ENCODE results near the gene PLBD2. TPM values are rescaled to one million over a fixed set of nuclear protein-coding genes. Genes with fewer than 3 reads are reported as not detected.

Gene PLBD2
- total RNA-seq, 1 donor from 2014 or later = 14.1 TPM

DNA sequence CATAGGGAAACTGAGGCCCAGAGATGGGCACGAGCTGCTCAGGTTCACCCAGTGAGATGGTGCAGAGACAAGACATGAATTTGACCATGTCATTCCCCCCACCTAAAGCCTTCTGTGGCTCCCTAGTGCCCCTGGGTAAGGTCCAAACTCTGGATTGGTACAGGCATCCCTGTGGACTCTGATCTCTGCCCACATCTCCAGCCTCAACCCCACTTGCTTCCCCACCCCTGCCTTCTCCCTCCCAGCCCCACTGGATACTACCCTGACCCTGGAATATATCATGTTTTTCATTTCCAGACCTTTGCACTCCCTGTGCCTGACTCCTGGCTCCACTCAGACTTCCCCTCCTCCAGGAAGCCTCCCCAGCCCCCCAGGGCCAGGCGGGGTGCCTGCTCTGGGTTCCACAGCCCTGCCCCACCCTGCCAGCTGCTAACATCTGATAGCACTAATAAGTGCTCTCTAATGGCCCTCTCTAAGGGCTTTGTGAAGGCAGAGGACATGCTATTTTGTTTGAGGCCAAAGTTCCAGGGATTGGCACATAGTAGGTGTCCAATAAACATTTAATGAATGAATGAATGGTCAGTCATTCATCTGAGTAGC lies 62.7 kb downstream of the PLBD2 start:
- no peak for ATAC-seq

GRCh38 chr12:113422030-113422885 lies 63.9 kb downstream of the PLBD2 start, which contains the start of gene SDSL:
SDSL (plus strand) TSS chr12:113422380; CDS start chr12:113427983, 5,603 bp downstream.
- peak; percentile 83 for ATAC-seq

DNA sequence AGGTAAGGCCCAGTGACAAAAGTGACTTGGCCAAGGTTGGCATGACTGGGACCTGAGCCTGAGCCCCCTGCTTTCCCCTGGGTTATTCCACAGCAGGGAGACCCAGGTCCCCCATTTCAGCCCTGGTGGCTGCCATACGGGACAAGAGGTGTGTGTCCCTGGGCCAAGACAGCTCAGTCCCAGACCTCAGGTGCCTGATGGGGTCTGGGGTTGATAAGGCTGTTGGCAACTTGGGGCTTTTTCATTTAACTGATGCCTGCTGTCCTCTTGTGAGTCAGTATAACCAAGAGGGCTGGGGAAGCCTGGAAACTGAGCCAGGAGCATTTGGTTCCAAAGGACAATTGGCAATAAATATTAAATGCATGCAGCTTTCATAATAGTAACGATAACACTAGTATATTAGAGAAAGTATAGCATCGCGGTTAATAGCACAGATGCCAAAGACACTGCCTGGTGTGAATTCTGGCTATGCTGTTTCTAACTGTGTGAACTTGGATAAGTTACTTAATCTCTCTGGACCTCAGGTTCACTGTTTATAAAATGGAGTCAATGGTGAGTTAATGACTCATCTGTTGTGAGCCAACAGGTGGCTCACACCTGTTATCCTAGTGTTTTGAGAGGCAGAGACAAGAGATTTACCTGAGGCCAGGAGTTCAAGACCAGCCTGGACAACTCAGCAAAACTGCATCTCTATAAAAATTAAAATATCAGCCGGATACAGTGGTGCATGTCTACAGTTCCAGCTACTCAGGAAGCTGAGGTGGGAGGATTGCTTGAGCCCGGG lies 64.7 kb downstream of the PLBD2 start:
- ATAC-seq = no peak

- no peak for ATAC-seq
Observed at GRCh38 chr12:113424456-113424855, 66.1 kb downstream of the PLBD2 start.

- peak; percentile 51 for ATAC-seq
Observed at GRCh38 chr12:113424915-113425823, 66.8 kb downstream of the PLBD2 start.

GRCh38 chr12:113425960-113426453 lies 67.6 kb downstream of the PLBD2 start:
- ATAC-seq = no peak

- ATAC-seq = no peak
Observed at GRCh38 chr12:113427882-113428281, 69.5 kb downstream of the PLBD2 start.

- no peak for ATAC-seq
Observed at GRCh38 chr12:113428482-113428881, 70.1 kb downstream of the PLBD2 start.

GRCh38 chr12:113432986-113433385 lies 74.6 kb downstream of the PLBD2 start:
- no peak for ATAC-seq

GRCh38 chr12:113435367-113435766 lies 77.0 kb downstream of the PLBD2 start:
- ATAC-seq = no peak

DNA sequence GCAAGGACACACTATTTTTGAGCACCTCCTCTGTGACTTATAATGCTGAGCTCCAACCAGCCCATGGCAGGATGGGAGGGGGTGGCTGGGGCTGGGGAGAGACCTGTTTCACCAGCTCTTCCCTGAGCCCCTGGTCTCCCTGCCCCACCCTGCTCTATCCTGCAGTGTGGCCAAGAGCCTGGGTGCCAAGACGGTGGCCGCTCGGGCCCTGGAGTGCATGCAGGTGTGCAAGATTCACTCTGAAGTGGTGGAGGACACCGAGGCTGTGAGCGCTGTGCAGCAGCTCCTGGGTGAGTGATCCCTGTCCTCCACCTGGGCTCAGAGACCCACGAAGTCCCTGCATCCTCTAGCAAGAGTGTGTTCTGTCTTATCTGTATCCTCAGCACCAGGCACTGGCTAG lies 78.2 kb downstream of the PLBD2 start:
- no peak for ATAC-seq

DNA sequence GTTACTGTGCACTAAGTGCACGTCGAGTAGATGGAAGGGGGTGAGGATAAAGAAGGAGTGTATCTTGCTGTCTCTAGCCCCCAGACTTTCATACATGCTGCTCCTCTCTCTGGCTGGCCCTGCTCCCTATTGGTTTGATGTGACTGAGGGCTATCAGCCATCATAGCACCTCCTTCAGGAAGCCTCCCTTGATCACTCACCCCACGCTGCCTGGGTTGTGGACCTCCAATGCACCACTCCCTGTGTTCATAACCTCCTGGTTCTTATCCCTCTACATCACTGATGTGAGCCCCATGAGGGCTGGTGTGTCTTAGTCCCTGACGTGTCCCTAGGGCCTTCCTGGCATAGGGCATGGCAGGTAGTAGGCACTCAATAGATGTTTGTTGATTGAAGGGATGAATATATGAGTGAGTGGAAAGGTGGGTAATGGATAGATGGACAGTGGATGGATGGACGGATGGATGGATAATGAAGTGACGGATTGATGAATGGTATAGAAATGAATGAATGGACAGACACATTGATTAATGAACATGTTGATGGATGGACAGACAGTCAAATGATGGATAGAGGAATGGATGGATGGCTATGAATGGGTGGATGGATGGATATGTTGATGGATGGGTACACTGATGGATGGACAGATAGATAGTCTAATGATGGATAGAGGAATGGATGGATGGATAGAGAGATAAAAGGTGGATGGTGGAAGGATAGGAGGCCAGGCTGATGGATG lies 78.8 kb downstream of the PLBD2 start:
- no peak for ATAC-seq

DNA sequence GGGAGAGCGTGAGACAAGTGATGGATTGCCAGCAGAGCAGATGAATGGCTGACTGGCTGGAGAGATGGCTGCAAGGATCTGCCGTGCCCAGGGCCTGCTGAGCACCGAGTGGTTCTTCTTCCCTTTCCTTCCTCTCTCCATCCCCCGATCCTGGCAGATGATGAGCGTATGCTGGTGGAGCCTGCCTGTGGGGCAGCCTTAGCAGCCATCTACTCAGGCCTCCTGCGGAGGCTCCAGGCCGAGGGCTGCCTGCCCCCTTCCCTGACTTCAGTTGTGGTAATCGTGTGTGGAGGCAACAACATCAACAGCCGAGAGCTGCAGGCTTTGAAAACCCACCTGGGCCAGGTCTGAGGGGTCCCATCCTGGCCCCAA lies 79.3 kb downstream of the PLBD2 start:
- no peak for ATAC-seq

GRCh38 chr12:113438523-113439300 lies 80.3 kb downstream of the PLBD2 start:
- no peak for ATAC-seq

- no peak for ATAC-seq
Observed at GRCh38 chr12:113439301-113439597, 80.9 kb downstream of the PLBD2 start.

GRCh38 chr12:113439606-113440030 lies 81.2 kb downstream of the PLBD2 start:
- peak; percentile 23 for ATAC-seq

DNA sequence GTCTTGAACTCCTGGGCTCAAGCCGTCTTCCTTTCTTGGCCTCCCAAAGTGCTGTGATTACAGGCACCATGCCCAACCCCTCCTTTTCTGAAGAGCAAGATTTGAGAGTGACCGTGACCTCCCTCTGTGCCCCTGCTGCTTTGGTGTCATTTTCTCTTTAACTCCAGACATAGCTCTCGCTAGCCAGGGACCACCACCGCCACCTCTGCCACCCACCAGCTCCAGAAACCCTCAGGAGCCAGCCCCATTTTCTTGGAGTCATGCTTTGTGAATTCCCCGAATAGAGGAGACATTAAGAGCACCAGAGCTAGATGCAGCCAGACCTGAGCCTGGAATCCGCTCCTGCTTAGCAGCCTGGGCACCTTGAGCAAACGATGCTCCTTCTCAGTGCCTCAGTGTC lies 81.9 kb downstream of the PLBD2 start:
- no peak for ATAC-seq
